ENCODE results near the gene MAGED4. TPM values are rescaled to one million over a fixed set of nuclear protein-coding genes. Genes with fewer than 3 reads are reported as not detected.

Gene MAGED4
- total RNA-seq, 6 experiments from 2014 or later = 0.18 to 1.0 (median 0.25) TPM; not detected in 3

- no CpG with 5 or more reads among the region's 2 CpGs for WGBS (ENCODE audit: insufficient coverage, low coverage, low lambda C conversion rate, missing lambda C conversion rate)
- no peak for DNase-seq
These were observed 32.9 kb downstream of the MAGED4 start for GRCh38 chrX:52217494-52218160.

GRCh38 chrX:52220936-52221335 is 36.2 kb downstream of the MAGED4 start:
- H3K27ac ChIP-seq = no peak overlapping the region
- no peak for ATAC-seq
- H3K9me3 ChIP-seq = no peaks in the 10 kb centered on the region
- H3K27me3 ChIP-seq = peaks cover 0 to 7% of the 10 kb centered on the region in 2 donors
- TF ChIP-seq CTCF (IDR thresholded peaks at IDR 0.05) (no peak), POLR2A (IDR thresholded peaks at IDR 0.05) (no peak)
- no peak overlapping the region for H3K4me3 ChIP-seq
- no peaks in the 10 kb centered on the region for H3K36me3 ChIP-seq
- DNase-seq = no peak
- intact Hi-C loops (cut with DNase I) = no loop called here
- no peaks in the 10 kb centered on the region for H3K4me1 ChIP-seq

More at GRCh38 chrX:52217494-52218160, 32.9 kb downstream of the MAGED4 start:
- ATAC-seq = no peak
- Histone ChIP-seq H3K4me3 (no peak overlapping the region), H3K27ac (no peak overlapping the region), H3K36me3 (no peaks in the 10 kb centered on the region), H3K4me1 (no peaks in the 10 kb centered on the region), H3K27me3 (peaks cover 0 to 7% of the 10 kb centered on the region in 2 donors), H3K9me3 (no peaks in the 10 kb centered on the region)
- intact Hi-C loops (cut with DNase I) = no loop called here
- TF ChIP-seq POLR2A (IDR thresholded peaks at IDR 0.05) (no peak), CTCF (IDR thresholded peaks at IDR 0.05) (no peak)

Small RNA genes lying within 50 kb of the gene (small RNA-seq; reads per million reads assigned to genes)
- gene SNORA11D = 0 reads per million in 2 experiments

Other genes starting within 250 kb of the MAGED4 start
- gene MAGED4B, start 115.7 kb upstream of the MAGED4 start, total RNA-seq = 1 to 10 TPM in 1 of 6 experiments, under 1 TPM in 5; 0.12 to 2.4 (median 0.39) TPM
- gene XAGE2, start 184.1 kb downstream of the MAGED4 start, total RNA-seq = not detected